Measurements from ENCODE around the gene SSBP2. TPM values are rescaled to one million over a fixed set of nuclear protein-coding genes. Genes with fewer than 3 reads are reported as not detected.

The SSBP2 gene
- total and polyA plus RNA-seq, 2 of the 8 experiments (the other 6 are each of a cell fraction or from before 2014, with no cell fraction given) = 21.5 to 36.2 TPM

GRCh38 chr5:81408496-81408895 is 342.4 kb downstream of the SSBP2 start:
- Histone ChIP-seq H3K79me1 (ENCODE audit: low read depth, low read length) (no peaks in the 10 kb centered on the region), H3K4ac (replicated peaks; ENCODE audit: insufficient read length, low read depth, low read length) (no peak overlapping the region), H3K56ac (replicated peaks; ENCODE audit: insufficient read length, low read depth, low read length) (no peak overlapping the region), H3K4me3 (ENCODE audit: extremely low read depth in 1 of 4, insufficient read depth in 2 of 4, low read depth in 3 of 4, low read length in 4 of 4) (no peak overlapping the region), H2BK15ac (ENCODE audit: low read length) (no peak overlapping the region), H3K27ac (ENCODE audit: low read depth, low read length) (no peak overlapping the region), H3K18ac (ENCODE audit: extremely low read depth, low read length) (no peak overlapping the region), H3K36me3 (ENCODE audit: control insufficient read depth in 2 of 4, insufficient read depth in 4 of 4, low read length in 3 of 4) (no peaks in the 10 kb centered on the region), H2BK120ac (replicated peaks; ENCODE audit: low read depth, low read length) (no peak overlapping the region), H3K4me1 (replicated peaks in 1 of 4; ENCODE audit: control insufficient read depth in 3 of 4, insufficient read depth in 4 of 4, low read length in 3 of 4) (no peaks in the 10 kb centered on the region), H3K9me3 (ENCODE audit: insufficient read depth in 2 of 2, low read depth in 1 of 2, low read length in 1 of 2) (no peaks in the 10 kb centered on the region), H3K27me3 (replicated peaks in 1 of 4; ENCODE audit: control insufficient read depth in 3 of 4, extremely low read depth in 1 of 4, insufficient read depth in 3 of 4, low read length in 3 of 4) (peaks cover 0 to 1% (median 0%) of the 10 kb centered on the region in 4 experiments; a peak in 1 of 7 replicates), H3K23me2 (ENCODE audit: low read depth, low read length) (no peaks in the 10 kb centered on the region), H3K79me2 (ENCODE audit: control insufficient read depth in 1 of 2, insufficient read depth in 2 of 2, low read length in 2 of 2) (no peaks in the 10 kb centered on the region), H4K91ac (replicated peaks; ENCODE audit: insufficient read length, low read length) (no peak overlapping the region), H3K4me2 (ENCODE audit: insufficient read depth in 1 of 2, low read depth in 2 of 2, low read length in 2 of 2) (no peak overlapping the region), H2BK20ac (ENCODE audit: low read length) (no peak overlapping the region), H3K23ac (ENCODE audit: insufficient read length) (no peak overlapping the region), H3K14ac (ENCODE audit: insufficient read length) (no peak overlapping the region), H2BK12ac (ENCODE audit: low read depth, low read length) (no peak overlapping the region), H2AK5ac (ENCODE audit: low read depth, low read length) (no peak overlapping the region), H2AFZ (ENCODE audit: low read length) (no peak overlapping the region), H4K8ac (ENCODE audit: extremely low read depth, insufficient read depth, low read length) (no peak overlapping the region), H4K5ac (ENCODE audit: insufficient read length, low read depth, low read length) (no peak overlapping the region), H3K9ac (replicated peaks in 1 of 4; ENCODE audit: extremely low read depth in 1 of 4, low read depth in 3 of 4, low read length in 3 of 4) (no peak overlapping the region), H2BK5ac (ENCODE audit: low read depth, low read length) (no peak overlapping the region), H4K20me1 (replicated peaks in 1 of 2; ENCODE audit: control insufficient read depth in 1 of 2, insufficient read depth in 2 of 2, low read length in 2 of 2) (no peaks in the 10 kb centered on the region)
- ChIA-PET CTCF (ENCODE audit: partially characterized antibody) (interaction anchor here (0.9 to 3.6 kb wide), 4 partner anchors 13 to 851 kb away, joined by 3 to 11 read pairs (median 4); no protein-coding TSS in a partner anchor), POLR2A (ENCODE audit: partially characterized antibody) (interaction anchor here (0.8 kb wide), 1 partner anchor 59 kb away, joined by 3 read pairs; no protein-coding TSS in a partner anchor)
- 80% methylated on average over 1 of the region's 1 CpG; no CpG with 5 or more reads in 1 of the 2 experiments for WGBS, 2 experiments (ENCODE audit: extremely low coverage in 1 of 2, insufficient coverage in 1 of 2, insufficient read length in 1 of 2, insufficient replicate concordance in 2 of 2, low coverage in 1 of 2, low lambda C conversion rate in 2 of 2, missing lambda C conversion rate in 1 of 2)
- FAIRE-seq = no peak
- DNase-seq (ENCODE audit: low read depth in 1 of 2, low spot score in 2 of 2) = no peak
- TF ChIP-seq SAP30 (IDR thresholded peaks at IDR 0.05; ENCODE audit: insufficient read depth, insufficient replicate concordance, low read length) = no peak
- no peak for TF ChIP-seq SP4 (IDR thresholded peaks at IDR 0.05; ENCODE audit: low read length)
- TF ChIP-seq YY1 (IDR thresholded peaks at IDR 0.05; ENCODE audit: low read depth, low read length) = no peak
- no peak for TF ChIP-seq NRF1 (IDR thresholded peaks at IDR 0.05; ENCODE audit: low read depth, low read length)
